Osteoblast (primary cell): ENCODE results near the gene SHC2. TPM values are rescaled to one million over a fixed set of nuclear protein-coding genes. Genes with fewer than 3 reads are reported as not detected.

Experiments
- DNase-seq: peaks from one replicate; pipeline ENCODE4 v3.0.0; 2011; ENCODE audit warnings: low spot score, mixed read lengths; ENCODE audit not compliant: insufficient read length; ENCODE audit errors: missing footprints
- H2AFZ ChIP-seq: 2 replicates; pipeline ENCODE4 v1.6.0; 2011; ENCODE audit warnings: mild to moderate bottlenecking, low read length
- H3K27ac ChIP-seq: 2 replicates; pipeline ENCODE4 v1.5.1; 2011; ENCODE audit warnings: mild to moderate bottlenecking, low read depth, low read length, moderate library complexity
- H3K27me3 ChIP-seq: 2 replicates; pipeline ENCODE4 v1.6.0; 2012; ENCODE audit warnings: mild to moderate bottlenecking, control low read depth, inconsistent platforms, low read length, moderate library complexity; ENCODE audit not compliant: insufficient read depth
- H3K36me3 ChIP-seq: 2 replicates; pipeline ENCODE4 v1.5.1; 2011; ENCODE audit warnings: mild to moderate bottlenecking, low read length, control low read depth, moderate library complexity; ENCODE audit not compliant: insufficient read depth
- H3K4me1 ChIP-seq: 2 replicates; pipeline ENCODE4 v1.5.1; 2011; ENCODE audit warnings: mild to moderate bottlenecking, low read length, control low read depth, moderate library complexity; ENCODE audit not compliant: insufficient read depth
- H3K4me2 ChIP-seq: 2 replicates; pipeline ENCODE4 v1.6.0; 2011; ENCODE audit warnings: mild to moderate bottlenecking, low read length; ENCODE audit not compliant: insufficient read depth
- H3K4me3 ChIP-seq: fragments of 200-600 bp; sonication (generic); 3 replicates; pipeline ENCODE4 v1.5.1; 2012; ENCODE audit warnings: mild to moderate bottlenecking, low read length, inconsistent platforms; ENCODE audit not compliant: insufficient read depth
- H3K79me2 ChIP-seq: 2 replicates; pipeline ENCODE4 v1.6.0; 2012; ENCODE audit warnings: mild to moderate bottlenecking, low read length, control low read depth, inconsistent platforms; ENCODE audit not compliant: insufficient read depth
- H3K9me3 ChIP-seq: 2 replicates; pipeline ENCODE4 v1.5.1; 2011; ENCODE audit warnings: low read depth, low read length, control low read depth
- H4K20me1 ChIP-seq: 2 replicates; pipeline ENCODE4 v1.6.0; 2012; ENCODE audit warnings: mild to moderate bottlenecking, low read length, control low read depth; ENCODE audit not compliant: insufficient read depth
- CTCF ChIP-seq: IDR thresholded peaks from 2 replicates; pipeline ENCODE4 v1.5.1; 2011; ENCODE audit warnings: mild to moderate bottlenecking, low read depth, low read length, moderate library complexity; ENCODE audit errors: extremely low read depth
- total RNA-seq: library from RNA; depleted of rRNA; stranded (reverse); fragments of >200 nt; gene quantifications from 2 replicates; pipeline ENCODE4 v1.2.3, GENCODE V29; 2012

The SHC2 gene
- total RNA-seq, 1 donor: 0.36 TPM

GRCh38 chr19:422213-422916, 38.5 kb downstream of the SHC2 start:
- TF ChIP-seq CTCF: no peak
- H3K4me1 ChIP-seq: no peaks in the 10 kb centered on the region
- H3K27ac ChIP-seq: no peak overlapping the region
- no peaks in the 10 kb centered on the region for H4K20me1 ChIP-seq
- H3K27me3 ChIP-seq: no peaks in the 10 kb centered on the region
- peak; percentile 91 for DNase-seq
- H3K4me2 ChIP-seq: no peak overlapping the region
- no peak overlapping the region for H2AFZ ChIP-seq
- no peaks in the 10 kb centered on the region for H3K36me3 ChIP-seq
- H3K4me3 ChIP-seq: no peak overlapping the region
- H3K9me3 ChIP-seq: no peaks in the 10 kb centered on the region
- no peaks in the 10 kb centered on the region for H3K79me2 ChIP-seq

GRCh38 chr19:419721-420515, 40.9 kb downstream of the SHC2 start:
- H3K9me3 ChIP-seq: no peaks in the 10 kb centered on the region
- TF ChIP-seq CTCF: no peak
- H3K27me3 ChIP-seq: no peaks in the 10 kb centered on the region
- H3K79me2 ChIP-seq: no peaks in the 10 kb centered on the region
- H3K4me3 ChIP-seq: no peak overlapping the region
- DNase-seq: no peak
- H2AFZ ChIP-seq: no peak overlapping the region
- H3K4me1 ChIP-seq: no peaks in the 10 kb centered on the region
- no peak overlapping the region for H3K27ac ChIP-seq
- no peaks in the 10 kb centered on the region for H4K20me1 ChIP-seq
- H3K36me3 ChIP-seq: no peaks in the 10 kb centered on the region
- no peak overlapping the region for H3K4me2 ChIP-seq

GRCh38 chr19:418761-419671, 41.8 kb downstream of the SHC2 start:
- no peaks in the 10 kb centered on the region for H3K4me1 ChIP-seq
- no peaks in the 10 kb centered on the region for H4K20me1 ChIP-seq
- no peak overlapping the region for H3K4me3 ChIP-seq
- H3K36me3 ChIP-seq: no peaks in the 10 kb centered on the region
- peak; percentile 81 for DNase-seq
- TF ChIP-seq CTCF: no peak
- H3K27me3 ChIP-seq: no peaks in the 10 kb centered on the region
- no peaks in the 10 kb centered on the region for H3K9me3 ChIP-seq
- no peak overlapping the region for H2AFZ ChIP-seq
- H3K27ac ChIP-seq: no peak overlapping the region
- H3K79me2 ChIP-seq: no peaks in the 10 kb centered on the region
- H3K4me2 ChIP-seq: no peak overlapping the region
